Esophagus squamous epithelium (tissue), 5 donors: ENCODE measurements around the gene RNLS. TPM values are rescaled to one million over a fixed set of nuclear protein-coding genes. Genes with fewer than 3 reads are reported as not detected.

ENCODE experiments used
- DNase-seq: peaks from one replicate; lab custom pipeline; 2025; lab: John Stamatoyannopoulos, UW
- H3K27ac ChIP-seq, 4 donors: fragments of 200-600 bp; sonication (generic); one replicate each; pipeline ENCODE4 v1.5.1; 2016 to 2019; ENCODE audit warnings: mild to moderate bottlenecking in 1 of 4
- H3K27me3 ChIP-seq, 4 donors: fragments of 200-600 bp; sonication (generic); 1 replicate in 3 of 4; 2 replicates in 1 of 4; pipeline versions ENCODE4 v1.5.1 to v1.6.0; 2017 to 2021; ENCODE audit warnings: antibody characterized with exemption in 1 of 4
- H3K36me3 ChIP-seq, 3 donors: fragments of 200-600 bp; sonication (generic); one replicate each; pipeline ENCODE4 v1.5.1; 2016 to 2019
- H3K4me1 ChIP-seq, 3 donors: fragments of 200-600 bp; sonication (generic); one replicate each; pipeline ENCODE4 v1.5.1; 2017 to 2019
- H3K4me3 ChIP-seq, 4 donors: fragments of 200-600 bp; sonication (generic); 1 replicate in 3 of 4; 2 replicates in 1 of 4; pipeline ENCODE4 v1.5.1; 2016 to 2019; ENCODE audit warnings: mild to moderate bottlenecking in 2 of 4, moderate library complexity in 1 of 4
- H3K9me3 ChIP-seq, 3 donors: fragments of 200-600 bp; sonication (generic); one replicate each; pipeline ENCODE4 v1.5.1; 2016 to 2019
- POLR2A ChIP-seq, 4 donors: fragments of 450-650 bp; IDR thresholded peaks; one replicate each; pipeline ENCODE4 v1.6.1; 2017; ENCODE audit warnings: antibody characterized with exemption in 4 of 4, mild to moderate bottlenecking in 4 of 4, moderate library complexity in 3 of 4
- WGBS, 2 donors: methylation state at CpG; one replicate each; pipeline ENCODE4 v1.1.5; 2018; 5-methylcytosine and 5-hydroxymethylcytosine counted together
- intact Hi-C: fragments of 100-400 bp; cut with DNase I; formaldehyde crosslinking; loops from one replicate; pipeline ENCODE4 v1.15.0; 2022
- total RNA-seq, 4 donors: library from RNA; depleted of rRNA; stranded (reverse); fragments of >200 nt; gene quantifications; one replicate each; pipeline ENCODE4 v1.1.0, GENCODE V29; 2016
- TF ChIP-seq, protein P1 (sequence below), 6 experiments: fragments of 450-650 bp in 4 of 6; fragments of 200-600 bp in 2 of 6; sonication (generic) in 2 of 6; IDR thresholded peaks; one replicate each; pipeline ENCODE4 v1.5.1; 2016 to 2019; ENCODE audit warnings: antibody characterized with exemption in 6 of 6, mild to moderate bottlenecking in 4 of 6, moderate library complexity in 4 of 6
- donor health status: DM: yes; HTN: yes; CAD: no.

The RNLS gene
- total RNA-seq, 4 donors from 2014 or later: 7.9 to 13.5 (median 10.5) TPM

DNA sequence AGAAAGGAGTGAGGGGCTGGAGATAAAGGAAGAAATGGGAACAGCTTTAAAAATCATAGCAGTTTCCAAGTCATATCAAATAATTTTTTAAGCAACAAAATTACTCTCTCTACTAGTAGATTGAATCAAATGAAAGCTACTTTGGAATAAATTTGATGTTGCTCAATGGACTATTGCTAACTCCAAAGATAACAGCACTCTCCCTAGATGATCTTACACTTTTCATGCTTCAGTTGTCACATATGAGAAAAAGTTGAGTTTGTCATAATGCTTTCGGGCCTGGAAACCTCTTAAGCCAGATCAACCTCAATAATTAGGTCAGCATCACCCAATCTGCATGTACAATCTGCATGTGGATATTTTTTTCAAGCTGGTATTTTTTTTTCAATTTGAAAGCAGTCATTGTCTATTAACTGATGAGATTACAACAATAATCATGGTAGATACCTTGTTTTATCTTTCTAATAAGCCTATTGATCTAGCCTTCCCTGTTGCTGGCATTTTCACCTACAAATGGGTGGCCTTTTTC lies 34.7 kb upstream of the RNLS start:
- Histone ChIP-seq H3K27me3 (no peaks in the 10 kb centered on the region), H3K36me3 (no peaks in the 10 kb centered on the region), H3K27ac (no peak overlapping the region), H3K4me1 (no peaks in the 10 kb centered on the region), H3K4me3 (no peak overlapping the region), H3K9me3 (no peaks in the 10 kb centered on the region)
- intact Hi-C loops: no loop called here
- TF ChIP-seq, protein P1, sequence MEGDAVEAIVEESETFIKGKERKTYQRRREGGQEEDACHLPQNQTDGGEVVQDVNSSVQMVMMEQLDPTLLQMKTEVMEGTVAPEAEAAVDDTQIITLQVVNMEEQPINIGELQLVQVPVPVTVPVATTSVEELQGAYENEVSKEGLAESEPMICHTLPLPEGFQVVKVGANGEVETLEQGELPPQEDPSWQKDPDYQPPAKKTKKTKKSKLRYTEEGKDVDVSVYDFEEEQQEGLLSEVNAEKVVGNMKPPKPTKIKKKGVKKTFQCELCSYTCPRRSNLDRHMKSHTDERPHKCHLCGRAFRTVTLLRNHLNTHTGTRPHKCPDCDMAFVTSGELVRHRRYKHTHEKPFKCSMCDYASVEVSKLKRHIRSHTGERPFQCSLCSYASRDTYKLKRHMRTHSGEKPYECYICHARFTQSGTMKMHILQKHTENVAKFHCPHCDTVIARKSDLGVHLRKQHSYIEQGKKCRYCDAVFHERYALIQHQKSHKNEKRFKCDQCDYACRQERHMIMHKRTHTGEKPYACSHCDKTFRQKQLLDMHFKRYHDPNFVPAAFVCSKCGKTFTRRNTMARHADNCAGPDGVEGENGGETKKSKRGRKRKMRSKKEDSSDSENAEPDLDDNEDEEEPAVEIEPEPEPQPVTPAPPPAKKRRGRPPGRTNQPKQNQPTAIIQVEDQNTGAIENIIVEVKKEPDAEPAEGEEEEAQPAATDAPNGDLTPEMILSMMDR (IDR thresholded peaks at IDR 0.05): no peak
- TF ChIP-seq POLR2A (IDR thresholded peaks at IDR 0.05): no peak
- WGBS, 2 donors: 73 to 83% methylated on average over 1 of the region's 1 CpG
- no peak for DNase-seq

- TF ChIP-seq, protein P1 (IDR thresholded peaks at IDR 0.05): no peak
- intact Hi-C loops: no loop called here
- H3K9me3 ChIP-seq: no peaks in the 10 kb centered on the region
- no peak overlapping the region for H3K4me3 ChIP-seq
- H3K36me3 ChIP-seq: no peaks in the 10 kb centered on the region
- H3K27me3 ChIP-seq: no peaks in the 10 kb centered on the region
- no peak overlapping the region for H3K27ac ChIP-seq
- no peak for DNase-seq
- H3K4me1 ChIP-seq: no peaks in the 10 kb centered on the region
- 88 to 100% methylated on average over 5 to 7 of the region's 18 CpGs for WGBS, 2 donors
Measured at GRCh38 chr10:88616250-88616977, 33.3 kb upstream of the RNLS start.

- Histone ChIP-seq H3K4me1 (no peaks in the 10 kb centered on the region), H3K9me3 (no peaks in the 10 kb centered on the region), H3K36me3 (no peaks in the 10 kb centered on the region), H3K27ac (no peak overlapping the region), H3K4me3 (no peak overlapping the region), H3K27me3 (no peaks in the 10 kb centered on the region)
- 28 to 37% methylated on average over 2 of the region's 2 CpGs for WGBS, 2 donors
- TF ChIP-seq, protein P1 (IDR thresholded peaks at IDR 0.05): no peak
- TF ChIP-seq POLR2A (IDR thresholded peaks at IDR 0.05): no peak
- intact Hi-C loops: no loop called here
- DNase-seq: no peak
Measured at GRCh38 chr10:88608780-88609179, 25.7 kb upstream of the RNLS start.

- Histone ChIP-seq H3K36me3 (no peaks in the 10 kb centered on the region), H3K4me3 (no peak overlapping the region), H3K9me3 (no peaks in the 10 kb centered on the region), H3K27ac (no peak overlapping the region), H3K27me3 (no peaks in the 10 kb centered on the region), H3K4me1 (no peaks in the 10 kb centered on the region)
- DNase-seq: no peak
- intact Hi-C loops: no loop called here
- 81 to 83% methylated on average over 6 of the region's 6 CpGs for WGBS, 2 donors
- TF ChIP-seq, protein P1 (IDR thresholded peaks at IDR 0.05): no peak
- no peak for TF ChIP-seq POLR2A (IDR thresholded peaks at IDR 0.05)
Measured at GRCh38 chr10:88608052-88608732, 25.1 kb upstream of the RNLS start.

GRCh38 chr10:88598055-88598454 lies 14.9 kb upstream of the RNLS start:
- no peak for TF ChIP-seq POLR2A (IDR thresholded peaks at IDR 0.05)
- TF ChIP-seq, protein P1 (IDR thresholded peaks at IDR 0.05): no peak
- H3K36me3 ChIP-seq: no peaks in the 10 kb centered on the region
- 52 to 70% methylated on average over 1 of the region's 1 CpG for WGBS, 2 donors
- intact Hi-C loops: no loop called here
- no peak for DNase-seq
- no peak overlapping the region for H3K4me3 ChIP-seq
- H3K4me1 ChIP-seq: no peaks in the 10 kb centered on the region
- no peak overlapping the region for H3K27ac ChIP-seq
- H3K9me3 ChIP-seq: no peaks in the 10 kb centered on the region
- no peaks in the 10 kb centered on the region for H3K27me3 ChIP-seq
